Fibroblast of upper back skin (primary cell): ENCODE measurements around the gene HLA-DRA.

Experiments used
- DNase-seq: peaks from one replicate; pipeline ENCODE4 v3.0.0-alpha.2; 2013

Gene HLA-DRA

DNA sequence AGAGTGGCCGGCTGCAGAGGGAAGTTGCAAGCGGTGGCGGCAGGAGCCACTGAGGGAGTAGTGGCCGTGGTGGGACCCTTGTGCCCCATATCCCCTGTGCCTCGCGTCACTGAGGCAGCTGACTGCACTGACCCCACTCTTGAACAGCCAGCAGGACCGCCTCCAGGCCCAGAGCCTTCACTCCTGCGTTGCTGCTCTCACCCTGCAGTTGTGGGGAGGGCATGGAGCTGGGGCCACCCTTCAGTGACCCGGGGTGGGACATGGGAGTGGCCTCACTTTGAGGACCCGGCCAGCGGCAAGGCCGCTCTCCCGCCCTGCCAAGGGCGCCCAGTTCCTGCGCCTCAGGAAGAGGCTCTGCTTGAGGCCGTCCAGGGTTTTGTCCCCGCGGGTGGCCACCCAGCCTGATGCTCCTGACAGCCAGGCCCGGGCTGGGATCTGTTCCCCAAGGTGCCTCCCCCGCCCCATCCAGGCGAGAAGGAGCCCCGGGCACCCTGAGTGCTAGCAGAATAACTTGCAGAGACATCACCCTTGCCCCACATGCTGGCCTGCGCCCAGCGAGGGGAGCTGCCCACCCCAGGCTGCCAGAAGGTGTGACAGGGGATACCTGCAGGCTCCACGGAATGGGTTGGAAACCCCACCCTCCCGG lies 44.4 kb downstream of the HLA-DRA start:
- no peak for DNase-seq

- DNase-seq = no peak
Observed at GRCh38 chr6:32484614-32484998, 44.9 kb downstream of the HLA-DRA start.

DNA sequence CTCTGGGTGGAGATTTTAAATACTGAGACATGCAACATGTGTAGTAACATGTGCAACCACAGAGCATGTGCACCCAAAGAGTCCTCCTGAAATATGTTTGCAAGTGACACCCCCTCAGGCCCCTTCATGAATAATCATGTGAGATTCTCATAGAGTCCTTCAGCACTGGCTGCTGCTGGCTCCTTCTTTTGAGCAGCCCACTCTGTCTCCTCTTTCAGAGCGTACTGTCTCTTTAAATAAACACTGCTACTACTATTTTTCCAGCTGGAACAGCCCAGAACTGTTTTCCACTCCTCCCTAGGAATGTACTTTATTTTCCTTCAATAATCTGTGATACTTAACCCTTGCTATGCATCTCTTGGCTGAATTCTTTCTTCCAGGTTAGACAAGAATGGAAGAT lies 48.4 kb downstream of the HLA-DRA start:
- DNase-seq = no peak

DNA sequence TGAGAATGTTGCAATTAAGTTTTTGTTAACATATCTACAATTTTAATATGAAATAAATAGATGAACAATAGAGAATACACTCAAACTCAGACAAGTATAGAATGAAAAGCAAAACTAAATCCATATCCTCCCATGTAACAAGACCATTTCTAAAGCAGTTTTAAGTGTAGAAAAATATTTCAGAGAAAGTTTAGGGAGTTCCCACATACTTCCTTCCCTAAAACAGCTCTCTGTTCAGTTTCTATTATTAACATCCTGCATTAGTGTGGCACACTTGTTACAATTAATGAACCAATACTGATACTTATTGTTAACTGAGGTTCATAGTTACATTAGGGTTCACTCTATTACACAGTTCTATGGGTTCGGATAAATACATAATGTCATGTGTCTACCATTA lies 52.0 kb downstream of the HLA-DRA start:
- no peak for DNase-seq

- DNase-seq = no peak
Observed at GRCh38 chr6:32492351-32492750, 52.7 kb downstream of the HLA-DRA start.
